ENCODE data around the gene CTSA. TPM values are rescaled to one million over a fixed set of nuclear protein-coding genes. Genes with fewer than 3 reads are reported as not detected.

CTSA gene
- total and polyA plus RNA-seq, 9 donors = 45.0 to 210 (median 110) TPM

DNA sequence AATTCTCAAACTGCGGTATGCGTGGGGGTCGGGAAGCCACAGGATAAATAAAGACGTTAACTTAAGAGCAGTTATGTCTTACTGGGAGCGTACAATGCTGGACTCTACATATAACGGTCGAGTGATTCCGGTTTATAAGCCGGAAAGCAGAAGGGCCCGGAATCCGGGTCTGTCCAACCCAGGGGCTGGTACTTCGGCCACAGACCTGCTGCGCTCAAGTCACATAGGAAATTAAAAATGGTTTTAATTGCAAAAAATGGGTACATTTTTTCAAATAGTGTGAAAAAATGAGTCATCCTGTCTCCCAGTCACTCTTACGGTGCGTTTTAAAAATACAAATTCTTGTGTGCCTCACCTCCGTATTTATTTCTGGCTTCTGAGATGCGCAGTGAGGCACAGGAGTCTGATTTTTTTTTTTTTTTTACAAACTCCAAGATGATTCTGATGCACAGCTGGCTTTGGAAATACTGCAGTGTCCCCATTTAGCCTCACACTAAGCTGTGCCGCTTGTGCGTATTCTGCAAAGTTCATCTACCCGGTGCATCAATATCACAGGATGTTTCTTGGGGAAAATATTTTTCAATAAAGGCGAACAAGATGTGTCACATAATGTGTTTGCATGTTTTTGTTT, 44.4 kb downstream of the CTSA start:
- WGBS, 3 donors = 1 to 2% (median 2%) methylated on average over 21 of the region's 21 CpGs
- no peak for DNase-seq
- no peaks in the 10 kb centered on the region for H3K36me3 ChIP-seq
- intact Hi-C loops (cut with DNase I) = loop anchor here in 2 of 4 donors (2.0 kb wide), 2 partner anchors 35 to 45 kb away; partner anchors contain the start of genes CTSA (in 1 of the 2) and NEURL2 (in 1 of the 2)
- H3K27ac ChIP-seq = peak overlapping the region; percentile 54 to 77
- H3K4me3 ChIP-seq = peak overlapping the region; percentile 67
- no peaks in the 10 kb centered on the region for H3K9me3 ChIP-seq
- TF ChIP-seq EP300 (IDR thresholded peaks at IDR 0.05) (no peak), POLR2A (IDR thresholded peaks at IDR 0.05) (peak; percentile 59)
- TF ChIP-seq, protein P1, sequence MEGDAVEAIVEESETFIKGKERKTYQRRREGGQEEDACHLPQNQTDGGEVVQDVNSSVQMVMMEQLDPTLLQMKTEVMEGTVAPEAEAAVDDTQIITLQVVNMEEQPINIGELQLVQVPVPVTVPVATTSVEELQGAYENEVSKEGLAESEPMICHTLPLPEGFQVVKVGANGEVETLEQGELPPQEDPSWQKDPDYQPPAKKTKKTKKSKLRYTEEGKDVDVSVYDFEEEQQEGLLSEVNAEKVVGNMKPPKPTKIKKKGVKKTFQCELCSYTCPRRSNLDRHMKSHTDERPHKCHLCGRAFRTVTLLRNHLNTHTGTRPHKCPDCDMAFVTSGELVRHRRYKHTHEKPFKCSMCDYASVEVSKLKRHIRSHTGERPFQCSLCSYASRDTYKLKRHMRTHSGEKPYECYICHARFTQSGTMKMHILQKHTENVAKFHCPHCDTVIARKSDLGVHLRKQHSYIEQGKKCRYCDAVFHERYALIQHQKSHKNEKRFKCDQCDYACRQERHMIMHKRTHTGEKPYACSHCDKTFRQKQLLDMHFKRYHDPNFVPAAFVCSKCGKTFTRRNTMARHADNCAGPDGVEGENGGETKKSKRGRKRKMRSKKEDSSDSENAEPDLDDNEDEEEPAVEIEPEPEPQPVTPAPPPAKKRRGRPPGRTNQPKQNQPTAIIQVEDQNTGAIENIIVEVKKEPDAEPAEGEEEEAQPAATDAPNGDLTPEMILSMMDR (IDR thresholded peaks at IDR 0.05) = peak in 1 of 3 donors; percentile 16
- peaks cover 2% of the 10 kb centered on the region for H3K4me1 ChIP-seq (ENCODE audit: insufficient read depth)
- no peaks in the 10 kb centered on the region for H3K27me3 ChIP-seq

- DNase-seq = no peak
- WGBS, 3 donors = 74 to 81% (median 78%) methylated on average over 2 of the region's 2 CpGs
- TF ChIP-seq, protein P1 (IDR thresholded peaks at IDR 0.05) = no peak
- no peak for TF ChIP-seq POLR2A (IDR thresholded peaks at IDR 0.05)
- TF ChIP-seq EP300 (IDR thresholded peaks at IDR 0.05) = no peak
- H3K9me3 ChIP-seq = no peaks in the 10 kb centered on the region
- intact Hi-C loops (cut with DNase I) = no loop called here
- H3K4me1 ChIP-seq (ENCODE audit: insufficient read depth) = peaks cover 2% of the 10 kb centered on the region
- H3K4me3 ChIP-seq = no peak overlapping the region
- no peak overlapping the region for H3K27ac ChIP-seq
- no peaks in the 10 kb centered on the region for H3K36me3 ChIP-seq
- H3K27me3 ChIP-seq = no peaks in the 10 kb centered on the region
Measured at GRCh38 chr20:45937765-45938164, 46.6 kb downstream of the CTSA start.

DNA sequence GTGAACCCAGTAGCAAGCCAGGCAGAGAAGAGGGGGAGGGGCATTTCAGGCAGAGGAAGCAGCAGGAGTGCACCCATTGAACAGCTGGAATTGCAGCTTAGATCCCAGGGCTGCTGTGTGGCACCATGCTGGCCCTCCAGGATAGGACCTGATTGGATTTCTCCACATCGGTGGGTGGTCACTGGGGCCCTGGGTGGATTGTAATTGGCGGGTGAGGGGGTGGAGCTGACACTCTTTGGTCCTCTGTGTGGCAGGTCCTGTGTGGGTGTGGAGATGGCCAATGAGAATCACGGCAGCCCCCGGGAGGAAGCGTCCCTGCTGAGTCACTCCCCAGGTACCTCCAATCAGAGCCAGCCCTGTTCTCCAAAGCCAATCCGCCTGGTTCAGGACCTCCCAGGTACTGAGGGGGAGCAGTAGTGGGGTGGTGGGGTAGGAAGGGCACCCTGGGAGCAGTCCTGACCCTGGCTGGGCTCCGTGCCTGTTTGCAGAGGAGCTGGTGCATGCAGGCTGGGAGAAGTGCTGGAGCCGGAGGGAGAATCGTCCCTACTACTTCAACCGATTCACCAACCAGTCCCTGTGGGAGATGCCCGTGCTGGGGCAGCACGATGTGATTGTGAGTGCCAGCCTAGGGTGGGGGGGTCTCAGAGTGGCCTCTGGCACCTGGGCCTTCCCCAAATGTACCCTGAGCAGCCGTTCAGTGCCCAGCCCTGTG, 47.7 kb downstream of the CTSA start:
- no peaks in the 10 kb centered on the region for H3K36me3 ChIP-seq
- TF ChIP-seq EP300 (IDR thresholded peaks at IDR 0.05) = no peak
- no peak for TF ChIP-seq POLR2A (IDR thresholded peaks at IDR 0.05)
- TF ChIP-seq, protein P1 (IDR thresholded peaks at IDR 0.05) = no peak
- H3K9me3 ChIP-seq = no peaks in the 10 kb centered on the region
- H3K27me3 ChIP-seq = no peaks in the 10 kb centered on the region
- peak in 1 of 5 donors; percentile 35 for DNase-seq
- WGBS, 3 donors = 84 to 86% (median 84%) methylated on average over 13 of the region's 13 CpGs
- intact Hi-C loops (cut with DNase I) = no loop called here
- no peak overlapping the region for H3K27ac ChIP-seq
- H3K4me3 ChIP-seq = no peak overlapping the region
- no peaks in the 10 kb centered on the region for H3K4me1 ChIP-seq (ENCODE audit: insufficient read depth)

DNA sequence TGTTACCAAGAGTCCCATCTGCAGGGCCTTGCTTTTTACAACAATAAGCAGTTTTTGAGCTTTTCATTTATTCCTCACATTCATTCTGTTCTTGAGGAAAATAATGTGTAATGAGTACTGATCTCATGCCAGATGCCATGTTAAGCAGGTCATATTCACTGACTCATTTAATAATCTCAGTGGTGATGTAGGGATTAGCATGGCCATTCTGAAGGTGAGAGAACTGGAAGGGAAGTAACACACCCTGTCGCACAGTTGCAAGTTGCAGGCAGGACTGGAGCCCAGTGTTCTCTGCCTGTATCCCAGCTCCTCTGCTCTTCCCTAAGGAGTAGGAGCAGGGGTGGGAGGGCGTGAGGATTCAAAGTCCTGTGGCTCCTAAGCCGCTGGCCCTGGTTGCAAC, 48.9 kb downstream of the CTSA start:
- intact Hi-C loops (cut with DNase I) = loop anchor here in 2 of 4 donors (5.0 to 10.0 kb wide), 2 partner anchors 43 to 55 kb away; partner anchors contain the start of genes SPATA25 (in 1 of the 2) and ZSWIM1 (in 1 of the 2)
- H3K4me1 ChIP-seq (ENCODE audit: insufficient read depth) = no peaks in the 10 kb centered on the region
- no peaks in the 10 kb centered on the region for H3K36me3 ChIP-seq
- H3K9me3 ChIP-seq = no peaks in the 10 kb centered on the region
- no peak overlapping the region for H3K4me3 ChIP-seq
- no peak for DNase-seq
- TF ChIP-seq POLR2A (IDR thresholded peaks at IDR 0.05) = no peak
- no peak for TF ChIP-seq EP300 (IDR thresholded peaks at IDR 0.05)
- TF ChIP-seq, protein P1 (IDR thresholded peaks at IDR 0.05) = no peak
- 84 to 90% (median 90%) methylated on average over 3 of the region's 3 CpGs for WGBS, 3 donors
- H3K27ac ChIP-seq = no peak overlapping the region
- no peaks in the 10 kb centered on the region for H3K27me3 ChIP-seq

Measured in ovary (tissue), 9 donors.